Forelimb muscle (tissue), 1 donor: ENCODE data around the gene CCHCR1. TPM values are rescaled to one million over a fixed set of nuclear protein-coding genes. Genes with fewer than 3 reads are reported as not detected.

Experiments
- DNase-seq: peaks from one replicate; pipeline ENCODE4 v3.0.0-alpha.2; 2013; ENCODE audit warnings: low read depth
- polyA plus RNA-seq: library from polyadenylated mRNA; unstranded; fragments of 120-200 nt; gene quantifications from one replicate; pipeline ENCODE4 v1.2.1, GENCODE V29; 2013; ENCODE audit not compliant: insufficient read length

The CCHCR1 gene
- polyA plus RNA-seq, 1 donor = 14.3 TPM

GRCh38 chr6:31130751-31131150 lies 26.9 kb downstream of the CCHCR1 start:
- DNase-seq = no peak

- DNase-seq = no peak
These were observed 28.5 kb downstream of the CCHCR1 start for GRCh38 chr6:31129130-31129529.

GRCh38 chr6:31128093-31128676 lies 29.4 kb downstream of the CCHCR1 start:
- DNase-seq = no peak

DNA sequence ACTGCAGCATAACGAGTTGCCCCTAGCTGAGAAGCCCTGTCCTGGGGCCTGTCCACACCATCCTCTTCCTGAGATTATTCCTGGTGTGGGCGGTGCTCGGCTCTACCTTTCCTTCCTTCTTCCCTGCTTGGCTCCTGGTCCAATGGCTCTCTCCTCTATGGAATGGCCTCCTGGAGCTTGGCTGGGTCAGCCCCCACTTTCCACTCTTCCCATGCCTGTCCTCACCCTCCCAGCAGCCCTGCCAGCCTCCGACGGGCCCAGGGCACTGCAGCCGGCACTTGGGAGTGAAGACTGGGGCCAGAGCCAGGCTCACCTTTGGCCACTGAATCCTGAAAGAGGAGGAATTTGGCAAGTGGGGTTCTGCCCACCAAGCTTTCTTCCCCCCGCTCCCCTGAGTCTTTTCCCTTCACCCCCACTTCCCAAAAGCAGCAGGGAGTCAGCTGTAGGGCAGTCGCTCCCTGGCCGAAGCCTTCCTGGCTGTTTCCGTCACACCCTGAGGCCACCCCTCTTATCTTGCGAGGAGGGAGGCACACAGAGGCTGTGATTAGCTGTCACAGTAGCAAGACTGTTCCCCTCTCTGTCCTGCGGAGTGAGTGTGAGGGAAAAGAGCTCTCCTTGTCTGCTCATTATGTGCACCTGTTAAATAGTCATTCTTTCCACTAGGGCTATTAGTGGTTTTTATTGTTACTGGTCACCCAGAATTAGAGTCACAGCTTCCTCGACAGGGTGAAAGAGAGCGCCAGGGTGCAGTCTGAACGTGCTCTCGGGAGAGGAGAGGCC lies 31.0 kb downstream of the CCHCR1 start:
- no peak for DNase-seq

GRCh38 chr6:31125586-31126363 lies 31.8 kb downstream of the CCHCR1 start:
- no peak for DNase-seq

DNA sequence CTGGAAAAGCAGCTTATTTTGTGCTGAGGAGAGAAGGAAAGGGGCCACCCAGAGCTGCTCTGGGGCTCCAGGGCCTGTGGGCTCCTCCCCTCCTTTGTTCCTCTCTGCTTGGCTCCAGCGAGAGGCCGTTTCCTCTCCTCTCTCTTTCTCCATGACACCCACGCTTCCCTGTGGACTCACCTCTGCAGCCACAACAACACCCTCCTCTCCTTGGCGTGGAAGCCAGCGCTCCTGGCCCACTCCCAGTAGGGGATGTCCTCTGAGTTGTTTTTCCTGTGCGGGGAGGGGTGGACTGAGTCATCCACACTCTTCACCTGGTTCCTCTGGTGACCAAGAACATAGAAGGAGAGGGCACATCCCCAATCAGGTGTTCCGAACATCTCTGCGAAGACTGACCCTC lies 32.4 kb downstream of the CCHCR1 start:
- DNase-seq = no peak

- DNase-seq = no peak
These were observed 34.6 kb downstream of the CCHCR1 start for GRCh38 chr6:31122791-31123706.

- no peak for DNase-seq
These were observed 36.3 kb downstream of the CCHCR1 start for GRCh38 chr6:31121131-31121790.

DNA sequence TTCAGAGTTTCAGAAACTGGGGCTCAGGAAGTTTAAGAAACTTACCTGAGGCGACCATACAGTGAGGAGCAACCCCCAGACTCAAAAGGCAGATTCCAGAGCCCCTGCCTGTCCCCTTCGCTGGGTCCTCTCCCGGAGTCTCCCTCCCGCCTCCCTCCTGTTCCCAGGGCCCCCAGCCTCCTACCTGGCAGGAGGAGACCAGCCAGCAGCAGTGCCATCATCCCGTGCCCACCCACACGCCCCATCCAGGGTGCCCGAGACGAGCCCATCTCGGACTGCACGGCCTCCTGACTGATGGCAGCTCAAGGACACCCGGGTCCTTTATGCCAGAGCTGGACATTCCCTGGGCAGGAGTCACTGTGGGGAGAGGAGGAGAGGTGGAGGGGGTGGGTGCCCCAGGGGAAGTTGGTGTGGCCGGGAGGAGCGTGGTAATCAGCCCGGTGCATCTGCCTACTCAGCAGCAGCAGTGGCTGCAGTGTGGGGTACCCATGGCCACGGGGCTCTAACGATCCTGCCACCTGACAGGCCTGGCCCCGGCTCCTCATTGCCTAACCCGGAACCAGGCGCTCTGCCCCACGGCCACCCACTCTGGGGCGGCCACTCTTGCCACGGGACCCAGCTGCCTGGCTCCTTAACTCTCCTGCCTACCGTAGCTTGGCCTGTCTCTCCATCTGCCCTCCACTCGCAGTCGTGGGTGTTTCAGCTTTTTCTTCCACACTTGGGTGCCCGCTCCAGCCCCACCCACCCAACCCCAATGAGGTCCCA lies 37.3 kb downstream of the CCHCR1 start, which contains the start of gene CDSN:
CDSN (minus strand) TSS at position 296 of the 765 bp plus-strand sequence; CDS start at position 269, 27 bp downstream.
- DNase-seq = no peak

- DNase-seq = no peak
These were observed 39.4 kb downstream of the CCHCR1 start for GRCh38 chr6:31118178-31118577.

GRCh38 chr6:31116661-31117385 lies 40.8 kb downstream of the CCHCR1 start:
- no peak for DNase-seq

DNA sequence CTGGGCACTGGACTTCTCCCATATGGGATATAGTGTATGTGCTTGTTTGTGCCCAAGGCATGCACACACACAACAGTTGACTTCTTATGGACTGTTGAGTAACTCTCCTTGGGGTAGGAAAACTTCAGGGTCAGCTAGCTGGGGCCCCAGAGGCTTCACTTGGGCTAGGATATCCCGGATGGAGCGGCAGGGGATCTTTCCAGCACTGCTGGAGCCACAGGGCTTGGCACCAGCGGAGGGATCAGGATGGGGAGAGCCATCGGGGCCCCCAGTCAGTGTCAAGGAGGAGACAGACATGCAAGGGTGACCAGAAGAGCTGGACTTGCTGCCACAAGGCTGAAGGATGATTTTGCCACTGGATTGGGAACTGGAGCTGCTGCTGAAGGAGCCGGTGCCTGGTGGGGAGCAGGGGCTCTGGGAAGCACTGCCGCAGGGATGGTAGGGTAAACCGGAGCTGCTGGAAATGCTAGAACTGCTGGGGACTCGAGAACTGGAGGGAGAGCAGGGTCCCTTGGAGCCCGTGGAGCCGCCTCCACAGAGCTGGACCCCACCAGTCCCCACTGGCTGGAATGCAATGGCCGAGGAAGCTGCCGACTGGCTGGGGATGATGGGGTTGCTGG lies 41.6 kb downstream of the CCHCR1 start:
- DNase-seq = no peak

GRCh38 chr6:31114970-31115849 lies 42.4 kb downstream of the CCHCR1 start:
- DNase-seq = no peak

DNA sequence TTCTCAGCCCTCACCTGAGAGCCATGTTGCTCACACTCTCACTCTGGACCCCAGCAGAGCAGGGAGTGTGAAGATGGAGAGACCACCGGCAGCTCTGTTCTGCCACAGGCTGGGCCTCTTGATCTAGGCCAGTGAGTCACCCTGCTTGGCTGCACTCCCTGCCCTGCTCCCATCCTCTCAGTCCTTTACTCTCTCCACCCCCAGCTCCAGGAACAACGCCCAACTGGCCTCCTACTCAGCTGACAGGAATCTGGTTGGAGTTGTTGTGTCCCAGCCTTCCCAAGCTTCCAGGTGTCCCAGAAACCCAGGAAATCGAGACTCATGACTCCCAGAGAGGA lies 43.1 kb downstream of the CCHCR1 start, which contains the start of gene PSORS1C1:
PSORS1C1 (plus strand) TSS at position 260 of the 338 bp plus-strand sequence. CDS start 14,833 bp downstream, outside the sequence.
- no peak for DNase-seq

DNA sequence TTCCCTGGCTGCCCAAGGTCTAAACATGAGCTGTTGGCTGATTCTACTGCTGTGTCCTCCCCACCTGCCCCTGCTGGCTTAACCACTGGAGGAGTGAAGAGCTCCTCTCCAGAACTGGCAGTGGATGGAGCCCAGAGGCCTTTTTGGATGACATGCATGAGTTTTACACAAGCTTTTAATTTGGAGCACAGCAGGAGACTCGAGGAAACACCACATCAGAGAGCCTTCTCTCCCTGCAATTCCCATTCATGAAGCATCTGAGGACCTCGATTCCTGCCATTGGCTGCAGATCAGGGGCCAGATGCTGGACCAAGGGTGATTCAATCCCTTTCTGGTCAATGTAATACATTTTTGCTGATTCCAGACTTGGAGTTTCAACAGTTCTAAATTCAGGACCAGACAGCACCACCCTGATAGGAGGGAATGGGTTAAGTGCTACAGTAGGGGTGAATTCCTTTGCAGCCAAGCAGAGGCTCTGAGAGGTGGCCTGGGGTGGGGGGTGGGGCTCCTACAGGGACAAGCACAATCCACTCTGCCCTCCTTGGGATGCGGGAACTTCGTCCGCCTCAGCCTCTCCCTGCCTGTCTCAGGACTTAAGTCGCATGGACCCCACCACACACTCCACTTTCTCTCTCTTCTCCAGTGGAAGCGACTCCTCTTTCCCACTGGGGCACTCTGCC lies 43.6 kb downstream of the CCHCR1 start:
- DNase-seq = no peak

DNA sequence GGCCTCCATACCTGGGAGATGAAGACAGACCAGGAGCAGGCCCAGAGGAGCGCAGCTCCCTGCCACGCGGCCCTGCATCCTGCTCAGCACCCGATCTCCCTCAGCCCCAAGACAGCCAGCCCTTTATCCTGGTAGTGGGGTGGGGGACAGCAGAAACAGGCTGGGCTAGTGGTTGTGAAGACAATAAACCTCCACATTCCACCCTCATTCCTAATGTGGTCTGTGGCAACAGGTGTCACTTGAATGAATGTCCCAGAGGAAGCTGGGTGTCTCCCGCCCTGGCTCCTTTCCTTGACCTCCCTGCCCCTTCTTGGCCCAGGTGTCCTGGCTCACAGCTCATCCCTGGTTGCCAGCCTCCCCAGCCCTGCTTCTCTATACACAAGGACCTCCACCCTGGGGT lies 45.1 kb downstream of the CCHCR1 start, which contains the start of gene C6orf15:
C6orf15 (minus strand) TSS at position 98 of the 400 bp plus-strand sequence; CDS start at position 78, 20 bp downstream.
- DNase-seq = no peak

DNA sequence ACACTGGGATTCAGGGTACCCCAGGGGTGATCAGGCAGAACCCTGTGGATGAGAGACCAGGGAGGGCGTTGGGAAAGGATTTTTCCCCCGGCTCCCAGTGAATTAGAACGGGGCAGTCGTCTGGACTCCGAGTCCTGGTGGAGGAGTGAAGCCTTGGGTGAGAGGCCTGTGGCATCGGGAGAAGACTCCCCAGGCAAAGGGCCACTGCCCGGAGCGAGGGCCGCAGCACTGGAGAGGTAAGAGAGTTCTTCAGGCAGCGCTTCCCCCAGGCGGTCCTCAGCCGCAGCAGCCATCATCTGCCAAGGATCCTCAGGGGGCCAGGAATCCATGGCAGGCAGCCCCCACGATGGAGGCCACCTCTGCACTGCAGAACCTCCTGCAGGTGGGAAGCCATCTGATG lies 45.9 kb downstream of the CCHCR1 start:
- DNase-seq = no peak
